GM18499 (cell line): ENCODE results near the gene CDC42BPB.

ENCODE experiments used
- ATAC-seq: cut with Tn5 transposase; IDR thresholded peaks from one replicate; pipeline ENCODE4 v1.9.1; 2021; ENCODE audit warnings: moderate number of reproducible peaks; ENCODE audit not compliant: insufficient read depth, unreplicated experiment

Gene CDC42BPB

GRCh38 chr14:103057372-103058163, at the start of gene CDC42BPB:
CDC42BPB (minus strand) TSS chr14:103057549; CDS start chr14:103057173, 376 bp downstream.
- ATAC-seq = no peak

- no peak for ATAC-seq
Measured at GRCh38 chr14:103105580-103106150, 48.3 kb upstream of the CDC42BPB start.

- ATAC-seq = no peak
Measured at GRCh38 chr14:103104654-103105452, 47.5 kb upstream of the CDC42BPB start.

- ATAC-seq = no peak
Measured at GRCh38 chr14:103104389-103104653, 47.0 kb upstream of the CDC42BPB start.

GRCh38 chr14:103103461-103104388, 46.4 kb upstream of the CDC42BPB start:
- ATAC-seq = no peak

- no peak for ATAC-seq
Measured at GRCh38 chr14:103102689-103103260, 45.4 kb upstream of the CDC42BPB start.

- no peak for ATAC-seq
Measured at GRCh38 chr14:103101963-103102688, 44.8 kb upstream of the CDC42BPB start.

- ATAC-seq = no peak
Measured at GRCh38 chr14:103101257-103101962, 44.1 kb upstream of the CDC42BPB start.

GRCh38 chr14:103100281-103101121, 43.2 kb upstream of the CDC42BPB start:
- ATAC-seq = no peak

- no peak for ATAC-seq
Measured at GRCh38 chr14:103099733-103100280, 42.5 kb upstream of the CDC42BPB start.

- no peak for ATAC-seq
Measured at GRCh38 chr14:103099081-103099732, 41.9 kb upstream of the CDC42BPB start.

- ATAC-seq = no peak
Measured at GRCh38 chr14:103097994-103098957, 40.9 kb upstream of the CDC42BPB start.

- ATAC-seq = no peak
Measured at GRCh38 chr14:103097244-103097993, 40.1 kb upstream of the CDC42BPB start.

- no peak for ATAC-seq
Measured at GRCh38 chr14:103096387-103096786, 39.0 kb upstream of the CDC42BPB start.

GRCh38 chr14:103095210-103095778, 37.9 kb upstream of the CDC42BPB start:
- no peak for ATAC-seq
